Measurements from ENCODE around the gene VASP. TPM values are rescaled to one million over a fixed set of nuclear protein-coding genes. Genes with fewer than 3 reads are reported as not detected.

VASP gene
- total and polyA plus RNA-seq, 9 of the 15 experiments (the other 6 are each of a cell fraction or from before 2014, with no cell fraction given), result 16.7 to 261 (median 112) TPM

DNA sequence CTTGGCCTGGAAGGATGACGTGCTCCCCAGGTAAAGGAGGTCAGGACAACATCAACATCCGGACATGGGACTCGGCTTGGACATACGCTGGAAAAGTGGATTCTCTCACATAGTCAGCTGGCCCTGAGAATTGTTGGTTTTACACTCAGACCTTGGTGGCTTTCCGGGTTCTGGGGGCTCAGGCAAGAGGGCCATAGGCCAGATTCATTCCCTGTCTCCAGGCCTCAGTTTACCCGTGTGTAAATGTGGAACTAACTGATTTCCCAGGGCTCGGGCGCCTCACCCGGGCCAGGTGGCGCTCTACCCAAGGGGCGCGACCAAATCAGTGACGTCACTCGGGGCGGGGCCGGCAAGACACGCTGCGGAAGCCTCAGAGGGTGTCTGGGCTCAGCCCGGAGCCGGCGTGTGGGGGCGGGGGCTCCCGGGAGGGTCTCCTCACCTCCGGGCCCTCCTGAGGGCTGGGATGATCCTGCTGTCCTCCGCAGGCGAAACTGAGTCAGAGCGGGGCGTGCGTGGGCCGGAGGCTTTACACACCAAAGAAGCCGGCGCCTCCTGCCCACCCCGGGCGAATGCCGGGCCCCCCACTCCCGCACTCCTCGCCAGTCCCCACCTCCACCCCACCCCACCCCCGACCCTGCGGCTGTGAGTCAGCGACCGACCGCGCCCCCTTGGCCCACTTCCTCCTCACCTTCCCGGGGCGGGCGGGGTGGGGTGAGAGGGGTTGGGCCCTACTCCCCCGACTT, 862 bp upstream of the VASP start (continued):
- 0 out of 2 replicates have a peak, but pooled peaks have one; percentile 48 for TF ChIP-seq ELF2 (CRISPR knock-in tag; IDR thresholded peaks at IDR 0.05)
- TF ChIP-seq, protein P1, sequence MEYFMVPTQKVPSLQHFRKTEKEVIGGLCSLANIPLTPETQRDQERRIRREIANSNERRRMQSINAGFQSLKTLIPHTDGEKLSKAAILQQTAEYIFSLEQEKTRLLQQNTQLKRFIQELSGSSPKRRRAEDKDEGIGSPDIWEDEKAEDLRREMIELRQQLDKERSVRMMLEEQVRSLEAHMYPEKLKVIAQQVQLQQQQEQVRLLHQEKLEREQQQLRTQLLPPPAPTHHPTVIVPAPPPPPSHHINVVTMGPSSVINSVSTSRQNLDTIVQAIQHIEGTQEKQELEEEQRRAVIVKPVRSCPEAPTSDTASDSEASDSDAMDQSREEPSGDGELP (CRISPR knock-in tag; IDR thresholded peaks at IDR 0.05; ENCODE audit: borderline replicate concordance), result peak; percentile 92
- TF ChIP-seq SAP30 (IDR thresholded peaks at IDR 0.05; ENCODE audit: borderline replicate concordance, insufficient read depth, low read depth, low read length, poor library complexity, severe bottlenecking), result peak; percentile 78
- peak; percentile 96 for TF ChIP-seq BCOR (IDR thresholded peaks at IDR 0.05)
- TF ChIP-seq TCF3 (CRISPR knock-in tag; IDR thresholded peaks at IDR 0.05), result peak; percentile 24; the same call in 1 of the 2 replicates
- no peak for TF ChIP-seq SAFB2 (IDR thresholded peaks at IDR 0.05; ENCODE audit: borderline replicate concordance, low read depth, low read length, severe bottlenecking)
- peak; percentile 86 for TF ChIP-seq ZNF589 (CRISPR knock-in tag; IDR thresholded peaks at IDR 0.05; ENCODE audit: low read depth)
- peak; percentile 86 for TF ChIP-seq PCBP1 (IDR thresholded peaks at IDR 0.05; ENCODE audit: low read depth, low read length, poor library complexity, severe bottlenecking)
- TF ChIP-seq SMARCC2 (IDR thresholded peaks at IDR 0.05; ENCODE audit: low read depth), result peak; percentile 30; the same call in 1 of the 2 replicates
- no peak for TF ChIP-seq RHOXF2B (CRISPR knock-in tag; conservative IDR thresholded peaks at IDR 0.05)
- TF ChIP-seq ZNF561 (CRISPR knock-in tag; conservative IDR thresholded peaks at IDR 0.05), result no peak
- peak; percentile 21 to 55; a peak in 2 of 4 replicates for TF ChIP-seq SIN3A (IDR thresholded peaks at IDR 0.05; ENCODE audit: borderline replicate concordance in 2 of 2, control insufficient read depth in 1 of 2, low read depth in 2 of 2, low read length in 2 of 2)
- no peak for TF ChIP-seq SLC30A9 (CRISPR knock-in tag; IDR thresholded peaks at IDR 0.05)
- TF ChIP-seq, protein P2, sequence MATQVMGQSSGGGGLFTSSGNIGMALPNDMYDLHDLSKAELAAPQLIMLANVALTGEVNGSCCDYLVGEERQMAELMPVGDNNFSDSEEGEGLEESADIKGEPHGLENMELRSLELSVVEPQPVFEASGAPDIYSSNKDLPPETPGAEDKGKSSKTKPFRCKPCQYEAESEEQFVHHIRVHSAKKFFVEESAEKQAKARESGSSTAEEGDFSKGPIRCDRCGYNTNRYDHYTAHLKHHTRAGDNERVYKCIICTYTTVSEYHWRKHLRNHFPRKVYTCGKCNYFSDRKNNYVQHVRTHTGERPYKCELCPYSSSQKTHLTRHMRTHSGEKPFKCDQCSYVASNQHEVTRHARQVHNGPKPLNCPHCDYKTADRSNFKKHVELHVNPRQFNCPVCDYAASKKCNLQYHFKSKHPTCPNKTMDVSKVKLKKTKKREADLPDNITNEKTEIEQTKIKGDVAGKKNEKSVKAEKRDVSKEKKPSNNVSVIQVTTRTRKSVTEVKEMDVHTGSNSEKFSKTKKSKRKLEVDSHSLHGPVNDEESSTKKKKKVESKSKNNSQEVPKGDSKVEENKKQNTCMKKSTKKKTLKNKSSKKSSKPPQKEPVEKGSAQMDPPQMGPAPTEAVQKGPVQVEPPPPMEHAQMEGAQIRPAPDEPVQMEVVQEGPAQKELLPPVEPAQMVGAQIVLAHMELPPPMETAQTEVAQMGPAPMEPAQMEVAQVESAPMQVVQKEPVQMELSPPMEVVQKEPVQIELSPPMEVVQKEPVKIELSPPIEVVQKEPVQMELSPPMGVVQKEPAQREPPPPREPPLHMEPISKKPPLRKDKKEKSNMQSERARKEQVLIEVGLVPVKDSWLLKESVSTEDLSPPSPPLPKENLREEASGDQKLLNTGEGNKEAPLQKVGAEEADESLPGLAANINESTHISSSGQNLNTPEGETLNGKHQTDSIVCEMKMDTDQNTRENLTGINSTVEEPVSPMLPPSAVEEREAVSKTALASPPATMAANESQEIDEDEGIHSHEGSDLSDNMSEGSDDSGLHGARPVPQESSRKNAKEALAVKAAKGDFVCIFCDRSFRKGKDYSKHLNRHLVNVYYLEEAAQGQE (IDR thresholded peaks at IDR 0.05; ENCODE audit: borderline replicate concordance), result peak; percentile 32; the same call in 1 of the 2 replicates
- TF ChIP-seq, protein P2 (CRISPR knock-in tag; IDR thresholded peaks at IDR 0.05; ENCODE audit: low read depth), result peak; percentile 33; the same call in 1 of the 2 replicates
- TF ChIP-seq ZNF766 (CRISPR knock-in tag; conservative IDR thresholded peaks at IDR 0.05), result peak; percentile 79; the same call in 1 of the 2 replicates
- peak in 1 of 2 experiments; percentile 56; a peak in 1 of 4 replicates for TF ChIP-seq TBL1XR1 (IDR thresholded peaks at IDR 0.05; ENCODE audit: low read length in 2 of 2)
- TF ChIP-seq CBX1 (IDR thresholded peaks at IDR 0.05; ENCODE audit: low read depth), result peak; percentile 70; the same call in 1 of the 2 replicates

Data from K562 (cell line).